ENCODE measurements around the gene PCDHA6. TPM values are rescaled to one million over a fixed set of nuclear protein-coding genes. Genes with fewer than 3 reads are reported as not detected.
A peak's percentile ranks its signal among the peaks of the same experiment; 100 is the strongest.
"Not testable (repeated sequence)": the region's sequence is repeated elsewhere in the genome, so short reads cannot be mapped to it uniquely, and the experiment has no call there.

Gene PCDHA6
- total and polyA plus RNA-seq, 12 donors, result 0.14 to 0.31 (median 0.18) TPM; not detected in 9

DNA sequence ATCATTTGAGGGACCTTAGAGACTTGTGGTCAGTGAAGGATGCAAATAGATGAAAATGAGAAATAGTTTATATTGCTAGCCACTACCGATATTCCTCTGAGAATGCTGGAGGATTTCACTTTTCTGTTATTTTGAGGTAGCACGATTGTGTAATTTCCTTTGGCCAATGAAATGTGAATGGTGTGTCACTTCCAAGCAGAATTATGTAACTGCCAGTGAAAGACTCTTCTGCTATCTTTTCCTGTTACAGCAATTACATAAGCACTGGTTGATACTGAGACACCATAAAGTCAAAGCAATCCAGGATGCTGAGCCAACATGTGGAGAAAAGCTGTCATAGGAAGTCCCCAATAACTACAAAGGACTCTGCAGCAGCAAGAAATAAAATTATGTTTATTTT, 36.7 kb upstream of the PCDHA6 start:
- peaks cover 0 to 99% (median 25%) of the 10 kb centered on the region in 11 donors for H3K9me3 ChIP-seq

DNA sequence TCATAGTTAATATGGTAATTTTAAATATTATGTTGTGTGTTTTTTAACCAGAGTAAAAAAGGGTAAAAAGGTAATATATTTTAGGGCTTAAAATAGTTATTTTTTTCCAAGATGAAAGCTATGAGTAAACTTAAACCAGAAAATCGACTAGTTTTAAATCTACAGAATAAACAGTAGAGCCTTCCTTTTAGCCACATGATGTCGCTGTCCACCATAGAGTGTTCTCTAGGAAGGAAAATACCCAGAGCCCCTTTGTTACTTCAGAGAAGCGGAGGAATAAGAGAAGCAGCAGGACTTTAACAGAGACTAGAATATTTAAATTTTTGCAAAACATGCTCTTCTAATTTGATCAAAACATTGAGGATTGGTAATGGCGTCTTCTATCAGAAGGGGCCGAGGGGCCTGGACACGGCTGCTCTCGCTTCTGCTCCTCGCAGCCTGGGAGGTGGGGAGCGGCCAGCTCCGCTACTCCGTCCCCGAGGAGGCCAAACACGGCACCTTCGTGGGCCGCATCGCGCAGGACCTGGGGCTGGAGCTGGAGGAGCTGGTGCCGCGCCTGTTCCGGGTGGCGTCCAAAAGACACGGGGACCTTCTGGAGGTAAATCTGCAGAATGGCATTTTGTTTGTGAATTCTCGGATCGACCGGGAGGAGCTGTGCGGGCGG, 33.0 kb upstream of the PCDHA6 start, which contains the start of gene PCDHA2:
PCDHA2 (plus strand) TSS at position 258 of the 664 bp plus-strand sequence.
- TF ChIP-seq, protein P1, sequence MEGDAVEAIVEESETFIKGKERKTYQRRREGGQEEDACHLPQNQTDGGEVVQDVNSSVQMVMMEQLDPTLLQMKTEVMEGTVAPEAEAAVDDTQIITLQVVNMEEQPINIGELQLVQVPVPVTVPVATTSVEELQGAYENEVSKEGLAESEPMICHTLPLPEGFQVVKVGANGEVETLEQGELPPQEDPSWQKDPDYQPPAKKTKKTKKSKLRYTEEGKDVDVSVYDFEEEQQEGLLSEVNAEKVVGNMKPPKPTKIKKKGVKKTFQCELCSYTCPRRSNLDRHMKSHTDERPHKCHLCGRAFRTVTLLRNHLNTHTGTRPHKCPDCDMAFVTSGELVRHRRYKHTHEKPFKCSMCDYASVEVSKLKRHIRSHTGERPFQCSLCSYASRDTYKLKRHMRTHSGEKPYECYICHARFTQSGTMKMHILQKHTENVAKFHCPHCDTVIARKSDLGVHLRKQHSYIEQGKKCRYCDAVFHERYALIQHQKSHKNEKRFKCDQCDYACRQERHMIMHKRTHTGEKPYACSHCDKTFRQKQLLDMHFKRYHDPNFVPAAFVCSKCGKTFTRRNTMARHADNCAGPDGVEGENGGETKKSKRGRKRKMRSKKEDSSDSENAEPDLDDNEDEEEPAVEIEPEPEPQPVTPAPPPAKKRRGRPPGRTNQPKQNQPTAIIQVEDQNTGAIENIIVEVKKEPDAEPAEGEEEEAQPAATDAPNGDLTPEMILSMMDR (IDR thresholded peaks at IDR 0.05), result peak in 2 of 9 donors; percentile 28 to 29
- 14 to 15% methylated on average over 27 of the region's 27 CpGs for WGBS, 2 donors
- no peaks in the 10 kb centered on the region for H3K4me1 ChIP-seq
- no peaks in the 10 kb centered on the region for H3K36me3 ChIP-seq
- H3K9me3 ChIP-seq, result peaks cover 0 to 91% (median 20%) of the 10 kb centered on the region in 11 donors
- H3K4me3 ChIP-seq, result peak within 1 kb of the TSS in 2 of 10 donors; percentile 30 to 37
- no peak for ATAC-seq
- DNase-seq, result no peak
- peaks cover 0 to 50% (median 18%) of the 10 kb centered on the region in 7 donors for H3K27me3 ChIP-seq
- intact Hi-C loops (cut with DNase I), result no loop called here
- H3K27ac ChIP-seq, result no peak within 1 kb of the TSS

More for the DNA sequence above, 36.7 kb upstream of the PCDHA6 start:
- DNase-seq (no peak), ATAC-seq (no peak)
- Histone ChIP-seq H3K27me3 (peaks cover 0 to 61% (median 37%) of the 10 kb centered on the region in 7 donors), H3K27ac (no peak overlapping the region), H3K4me1 (no peaks in the 10 kb centered on the region), H3K4me3 (no peak overlapping the region), H3K36me3 (no peaks in the 10 kb centered on the region)
- intact Hi-C loops (cut with DNase I), result no loop called here
- TF ChIP-seq, protein P1 (IDR thresholded peaks at IDR 0.05), result no peak
- WGBS, 2 donors, result 21 to 41% methylated on average over 2 of the region's 2 CpGs

DNA sequence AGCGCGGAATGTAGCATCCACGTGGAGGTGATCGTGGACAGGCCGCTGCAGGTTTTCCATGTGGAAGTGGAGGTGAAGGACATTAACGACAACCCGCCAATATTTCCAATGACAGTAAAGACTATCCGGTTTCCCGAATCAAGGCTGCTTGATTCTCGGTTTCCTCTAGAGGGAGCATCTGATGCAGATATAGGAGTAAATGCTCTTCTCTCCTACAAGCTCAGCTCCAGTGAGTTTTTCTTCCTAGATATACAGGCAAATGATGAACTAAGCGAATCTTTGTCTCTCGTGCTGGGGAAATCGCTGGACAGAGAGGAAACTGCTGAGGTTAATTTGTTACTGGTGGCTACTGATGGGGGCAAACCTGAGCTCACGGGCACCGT, 32.5 kb upstream of the PCDHA6 start:
- Histone ChIP-seq H3K4me3 (peak overlapping the region in 2 of 10 donors; percentile 30 to 37), H3K4me1 (no peaks in the 10 kb centered on the region), H3K9me3 (peaks cover 0 to 86% (median 20%) of the 10 kb centered on the region in 11 donors), H3K27ac (no peak overlapping the region), H3K27me3 (peaks cover 0 to 54% (median 18%) of the 10 kb centered on the region in 7 donors), H3K36me3 (no peaks in the 10 kb centered on the region)
- no peak for ATAC-seq
- WGBS, 2 donors, result 16 to 19% methylated on average over 15 of the region's 15 CpGs
- DNase-seq, result no peak
- TF ChIP-seq, protein P1 (IDR thresholded peaks at IDR 0.05), result peak in 1 of 9 donors; percentile 14
- intact Hi-C loops (cut with DNase I), result no loop called here

DNA sequence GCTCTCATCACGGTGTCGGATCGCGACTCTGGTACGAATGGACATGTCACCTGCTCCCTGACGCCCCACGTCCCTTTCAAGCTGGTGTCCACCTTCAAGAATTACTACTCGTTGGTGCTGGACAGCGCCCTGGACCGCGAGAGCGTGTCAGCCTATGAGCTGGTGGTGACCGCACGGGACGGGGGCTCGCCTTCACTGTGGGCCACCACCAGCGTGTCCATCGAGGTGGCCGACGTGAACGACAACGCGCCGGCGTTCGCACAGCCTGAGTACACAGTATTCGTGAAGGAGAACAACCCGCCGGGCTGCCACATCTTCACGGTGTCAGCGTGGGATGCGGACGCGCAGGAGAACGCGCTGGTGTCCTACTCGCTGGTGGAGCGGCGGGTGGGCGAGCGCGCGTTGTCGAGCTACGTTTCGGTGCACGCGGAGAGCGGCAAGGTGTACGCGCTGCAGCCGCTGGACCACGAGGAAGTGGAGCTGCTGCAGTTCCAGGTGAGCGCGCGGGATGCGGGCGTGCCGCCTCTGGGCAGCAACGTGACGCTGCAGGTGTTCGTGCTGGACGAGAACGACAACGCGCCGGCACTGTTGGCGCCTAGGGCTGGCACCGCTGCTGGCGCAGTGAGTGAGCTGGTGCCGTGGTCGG, 31.6 kb upstream of the PCDHA6 start:
- H3K4me1 ChIP-seq; H3K27ac ChIP-seq; intact Hi-C loops (cut with DNase I); ATAC-seq; H3K36me3 ChIP-seq; H3K4me3 ChIP-seq; DNase-seq: not testable (repeated sequence)
- peaks cover 0 to 84% (median 20%) of the 10 kb centered on the region in 11 donors for H3K9me3 ChIP-seq
- peaks cover 0 to 61% (median 21%) of the 10 kb centered on the region in 7 donors for H3K27me3 ChIP-seq
- WGBS, 2 donors, result 37 to 50% methylated on average over 59 to 72 of the region's 72 CpGs
